ENCODE measurements around the gene MEDAG.

Gene MEDAG

GRCh38 chr13:30895773-30896172 lies 10.3 kb upstream of the MEDAG start:
- no peak overlapping the region for H3K9ac ChIP-seq (ENCODE audit: low read length)
- H3K27ac ChIP-seq (ENCODE audit: low read length), result no peak overlapping the region

GRCh38 chr13:30898070-30898469 lies 8.0 kb upstream of the MEDAG start:
- Histone ChIP-seq H3K79me2 (ENCODE audit: low read length) (no peaks in the 10 kb centered on the region), H2AFZ (ENCODE audit: low read depth, low read length) (no peak overlapping the region), H3K27ac (ENCODE audit: low read length) (no peak overlapping the region), H3K36me3 (replicated peaks; ENCODE audit: low read depth, low read length) (no peaks in the 10 kb centered on the region), H3K9ac (ENCODE audit: low read length) (no peak overlapping the region), H3K4me1 (ENCODE audit: low read length) (no peaks in the 10 kb centered on the region), H3K27me3 (ENCODE audit: low read depth, low read length) (peaks cover 68% of the 10 kb centered on the region), H3K9me3 (ENCODE audit: insufficient read depth, low read length) (no peaks in the 10 kb centered on the region), H3K4me3 (ENCODE audit: low read length) (no peak overlapping the region), H3K4me2 (ENCODE audit: low read length) (no peak overlapping the region), H4K20me1 (ENCODE audit: insufficient read depth, low read length) (no peaks in the 10 kb centered on the region)
- TF ChIP-seq EZH2phosphoT487 (IDR thresholded peaks at IDR 0.05; ENCODE audit: low read depth) (no peak), CTCF (IDR thresholded peaks at IDR 0.05; ENCODE audit: low read depth, low read length) (no peak)

More at GRCh38 chr13:30895773-30896172, 10.3 kb upstream of the MEDAG start:
- Histone ChIP-seq H3K27me3 (ENCODE audit: low read depth, low read length) (peaks cover 64% of the 10 kb centered on the region), H3K4me2 (ENCODE audit: low read length) (no peak overlapping the region), H3K9me3 (ENCODE audit: insufficient read depth, low read length) (no peaks in the 10 kb centered on the region), H2AFZ (ENCODE audit: low read depth, low read length) (no peak overlapping the region), H3K4me1 (ENCODE audit: low read length) (no peaks in the 10 kb centered on the region), H4K20me1 (ENCODE audit: insufficient read depth, low read length) (no peaks in the 10 kb centered on the region), H3K79me2 (ENCODE audit: low read length) (no peaks in the 10 kb centered on the region), H3K36me3 (replicated peaks; ENCODE audit: low read depth, low read length) (no peaks in the 10 kb centered on the region), H3K4me3 (ENCODE audit: low read length) (no peak overlapping the region)
- TF ChIP-seq EZH2phosphoT487 (IDR thresholded peaks at IDR 0.05; ENCODE audit: low read depth), result no peak
- no peak for TF ChIP-seq CTCF (IDR thresholded peaks at IDR 0.05; ENCODE audit: low read depth, low read length)

GRCh38 chr13:30898678-30899241 lies 7.3 kb upstream of the MEDAG start:
- Histone ChIP-seq H3K4me3 (ENCODE audit: low read length) (no peak overlapping the region), H3K9me3 (ENCODE audit: insufficient read depth, low read length) (no peaks in the 10 kb centered on the region), H3K36me3 (replicated peaks; ENCODE audit: low read depth, low read length) (no peaks in the 10 kb centered on the region), H3K4me1 (ENCODE audit: low read length) (no peaks in the 10 kb centered on the region), H3K9ac (ENCODE audit: low read length) (no peak overlapping the region), H3K79me2 (ENCODE audit: low read length) (no peaks in the 10 kb centered on the region), H3K27ac (ENCODE audit: low read length) (no peak overlapping the region), H2AFZ (ENCODE audit: low read depth, low read length) (no peak overlapping the region), H3K4me2 (ENCODE audit: low read length) (no peak overlapping the region), H3K27me3 (ENCODE audit: low read depth, low read length) (peaks cover 74% of the 10 kb centered on the region), H4K20me1 (ENCODE audit: insufficient read depth, low read length) (no peaks in the 10 kb centered on the region)
- TF ChIP-seq EZH2phosphoT487 (IDR thresholded peaks at IDR 0.05; ENCODE audit: low read depth) (no peak), CTCF (IDR thresholded peaks at IDR 0.05; ENCODE audit: low read depth, low read length) (no peak)

- no peak for TF ChIP-seq EZH2phosphoT487 (IDR thresholded peaks at IDR 0.05; ENCODE audit: low read depth)
- TF ChIP-seq CTCF (IDR thresholded peaks at IDR 0.05; ENCODE audit: low read depth, low read length), result no peak
- Histone ChIP-seq H3K9me3 (ENCODE audit: insufficient read depth, low read length) (no peaks in the 10 kb centered on the region), H3K27me3 (ENCODE audit: low read depth, low read length) (peaks cover 86% of the 10 kb centered on the region), H4K20me1 (ENCODE audit: insufficient read depth, low read length) (no peaks in the 10 kb centered on the region), H3K4me3 (ENCODE audit: low read length) (no peak overlapping the region), H3K4me2 (ENCODE audit: low read length) (no peak overlapping the region), H2AFZ (ENCODE audit: low read depth, low read length) (no peak overlapping the region), H3K27ac (ENCODE audit: low read length) (no peak overlapping the region), H3K36me3 (replicated peaks; ENCODE audit: low read depth, low read length) (no peaks in the 10 kb centered on the region), H3K4me1 (ENCODE audit: low read length) (no peaks in the 10 kb centered on the region), H3K9ac (ENCODE audit: low read length) (no peak overlapping the region), H3K79me2 (ENCODE audit: low read length) (no peaks in the 10 kb centered on the region)
Measured at GRCh38 chr13:30900436-30900835, 5.6 kb upstream of the MEDAG start.
